GM18498 (cell line): ENCODE results near the gene AKAP7.
"Not testable (repeated sequence)": the region's sequence is repeated elsewhere in the genome, so short reads cannot be mapped to it uniquely, and the experiment has no call there.

Experiments
- ATAC-seq: cut with Tn5 transposase; IDR thresholded peaks from one replicate; pipeline ENCODE4 v1.9.1; 2021; ENCODE audit warnings: mild to moderate bottlenecking, moderate library complexity; ENCODE audit not compliant: unreplicated experiment

AKAP7 gene

GRCh38 chr6:131135244-131136020 is at the start of gene AKAP7:
AKAP7 (plus strand) TSS chr6:131135467; CDS start chr6:131135764, 297 bp downstream.
- peak; percentile 87 for ATAC-seq

GRCh38 chr6:131090339-131090738 is 44.9 kb upstream of the AKAP7 start:
- not testable (repeated sequence) for ATAC-seq

GRCh38 chr6:131091944-131092343 is 43.3 kb upstream of the AKAP7 start:
- not testable (repeated sequence) for ATAC-seq

- no peak for ATAC-seq
These were observed 41.9 kb upstream of the AKAP7 start for GRCh38 chr6:131093334-131093733.

- no peak for ATAC-seq
These were observed 38.5 kb upstream of the AKAP7 start for GRCh38 chr6:131096786-131097185.

GRCh38 chr6:131101911-131102680 is 33.2 kb upstream of the AKAP7 start:
- no peak for ATAC-seq

- no peak for ATAC-seq
These were observed 32.0 kb upstream of the AKAP7 start for GRCh38 chr6:131103296-131103695.

- no peak for ATAC-seq
These were observed 31.4 kb upstream of the AKAP7 start for GRCh38 chr6:131103901-131104300.

- ATAC-seq, result no peak
These were observed 28.1 kb upstream of the AKAP7 start for GRCh38 chr6:131107151-131107550.

- ATAC-seq, result no peak
These were observed 23.0 kb upstream of the AKAP7 start for GRCh38 chr6:131112249-131112648.

GRCh38 chr6:131115651-131116050 is 19.6 kb upstream of the AKAP7 start:
- no peak for ATAC-seq

- ATAC-seq, result no peak
These were observed 18.9 kb upstream of the AKAP7 start for GRCh38 chr6:131116321-131116720.

- peak; percentile 48 for ATAC-seq
These were observed 18.4 kb upstream of the AKAP7 start for GRCh38 chr6:131116755-131117360.

- no peak for ATAC-seq
These were observed 17.4 kb upstream of the AKAP7 start for GRCh38 chr6:131117878-131118277.

GRCh38 chr6:131122007-131122406 is 13.3 kb upstream of the AKAP7 start:
- ATAC-seq, result no peak

- ATAC-seq, result no peak
These were observed 12.8 kb upstream of the AKAP7 start for GRCh38 chr6:131122516-131122915.

GRCh38 chr6:131124336-131125071 is 10.8 kb upstream of the AKAP7 start:
- no peak for ATAC-seq

GRCh38 chr6:131125431-131125830 is 9.8 kb upstream of the AKAP7 start:
- no peak for ATAC-seq

GRCh38 chr6:131129689-131130553 is 5.3 kb upstream of the AKAP7 start:
- ATAC-seq, result no peak

- no peak for ATAC-seq
These were observed 4.7 kb upstream of the AKAP7 start for GRCh38 chr6:131130554-131130940.
